GM23338 (cell line): Measurements from ENCODE around the gene DUSP11. TPM values are rescaled to one million over a fixed set of nuclear protein-coding genes. Genes with fewer than 3 reads are reported as not detected.

Source experiments
- ATAC-seq: fragments of 200-7000 bp; cut with Tn5 transposase; 3 replicates; pipeline ENCODE4 v1.9.1; 2020
- DNase-seq: peaks from one replicate; pipeline ENCODE4 v3.0.0-alpha.2; 2015; ENCODE audit warnings: low spot score
- H2AFZ ChIP-seq: fragments of 200-600 bp; sonication (generic); 2 replicates; pipeline ENCODE4 v1.8.0; 2016; ENCODE audit warnings: antibody characterized with exemption, mild to moderate bottlenecking, moderate library complexity
- H3F3A ChIP-seq: fragments of 200-600 bp; sonication (generic); replicated peaks from 2 replicates; pipeline ENCODE4 v1.8.0; 2017; ENCODE audit warnings: antibody characterized with exemption, mixed run types, low read depth
- H3K27ac ChIP-seq: fragments of 200-600 bp; sonication (generic); 2 replicates; pipeline ENCODE4 v1.6.1; 2016; ENCODE audit warnings: low read depth
- H3K27me3 ChIP-seq: fragments of 200-600 bp; sonication (generic); 2 replicates; pipeline ENCODE4 v1.8.0; 2016; ENCODE audit warnings: mild to moderate bottlenecking, mixed run types, moderate library complexity; ENCODE audit not compliant: insufficient read depth
- H3K36me3 ChIP-seq: fragments of 200-600 bp; sonication (generic); 2 replicates; pipeline ENCODE4 v1.8.0; 2016; ENCODE audit warnings: mild to moderate bottlenecking; ENCODE audit not compliant: insufficient read depth
- H3K4me1 ChIP-seq: fragments of 200-600 bp; sonication (generic); 2 replicates; pipeline ENCODE4 v1.8.0; 2016; ENCODE audit warnings: mild to moderate bottlenecking, moderate library complexity; ENCODE audit not compliant: insufficient read depth
- H3K4me2 ChIP-seq: fragments of 200-600 bp; sonication (generic); 2 replicates; pipeline ENCODE4 v1.7.1; 2017; ENCODE audit warnings: mixed run types
- H3K4me3 ChIP-seq: fragments of 200-600 bp; sonication (generic); 2 replicates; pipeline ENCODE4 v1.6.1; 2016; ENCODE audit warnings: mixed run types
- H3K79me2 ChIP-seq: fragments of 200-600 bp; sonication (generic); replicated peaks from 2 replicates; pipeline ENCODE4 v1.8.0; 2017; ENCODE audit warnings: mild to moderate bottlenecking; ENCODE audit not compliant: insufficient read depth
- H3K9me2 ChIP-seq: fragments of 200-600 bp; sonication (generic); 2 replicates; pipeline ENCODE4 v1.8.0; 2017; ENCODE audit not compliant: insufficient read depth
- H4K20me1 ChIP-seq: fragments of 200-600 bp; sonication (generic); replicated peaks from 2 replicates; pipeline ENCODE4 v1.8.0; 2017; ENCODE audit warnings: mild to moderate bottlenecking; ENCODE audit not compliant: insufficient read depth
- H3K27ac Mint-ChIP-seq: 2 replicates; pipeline ENCODE4 v1.8.0; 2020; ENCODE audit warnings: inconsistent platforms, mild to moderate bottlenecking, moderate library complexity, mixed read lengths
- H3K27me3 Mint-ChIP-seq: 3 replicates; pipeline ENCODE4 v1.8.0; 2022; ENCODE audit warnings: low read depth, mild to moderate bottlenecking, moderate library complexity, mixed read lengths, inconsistent platforms; ENCODE audit not compliant: insufficient read depth, poor library complexity
- H3K36me3 Mint-ChIP-seq: 3 replicates; pipeline ENCODE4 v1.8.0; 2021; ENCODE audit warnings: low read depth, mild to moderate bottlenecking, inconsistent platforms, moderate library complexity, mixed read lengths
- H3K4me1 Mint-ChIP-seq: 3 replicates; pipeline ENCODE4 v1.8.0; 2020; ENCODE audit warnings: mild to moderate bottlenecking, inconsistent platforms, mixed read lengths
- H3K4me3 Mint-ChIP-seq: 3 replicates; pipeline ENCODE4 v1.8.0; 2021; ENCODE audit warnings: moderate library complexity, mild to moderate bottlenecking, inconsistent platforms, mixed read lengths
- H3K9me3 Mint-ChIP-seq: 3 replicates; pipeline ENCODE4 v1.8.0; 2020; ENCODE audit warnings: moderate library complexity, mild to moderate bottlenecking, inconsistent platforms, mixed read lengths
- CREB1 ChIP-seq: fragments of 250-450 bp; sonication (Bioruptor Pico); IDR thresholded peaks from 2 replicates; pipeline ENCODE4 v1.5.0; 2020; ENCODE audit warnings: low read depth, mild to moderate bottlenecking, moderate library complexity
- CTCF ChIP-seq, 2 experiments: fragments of 200-600 bp in 1 of 2; sonication (generic) in 1 of 2; conservative IDR thresholded peaks; 2 replicates each; pipeline versions ENCODE4 v1.5.1 to v1.6.1; 2016 to 2017; ENCODE audit warnings: antibody characterized with exemption in 2 of 2, low read depth in 2 of 2, mild to moderate bottlenecking in 2 of 2, moderate library complexity in 1 of 2
- EZH2 ChIP-seq: fragments of 200-600 bp; sonication (generic); IDR thresholded peaks from one replicate; pipeline ENCODE4 v1.8.0; 2017; ENCODE audit warnings: antibody characterized with exemption, mild to moderate bottlenecking, low read depth; ENCODE audit not compliant: unreplicated experiment
- NANOG ChIP-seq: IDR thresholded peaks from 2 replicates; pipeline ENCODE4 v1.6.1; 2016; ENCODE audit warnings: antibody characterized with exemption, borderline replicate concordance
- POLR2AphosphoS5 ChIP-seq: IDR thresholded peaks from 2 replicates; pipeline ENCODE4 v1.6.1; 2016; ENCODE audit warnings: antibody characterized with exemption, low read depth
- REST ChIP-seq: IDR thresholded peaks from one replicate; pipeline ENCODE4 v1.6.1; 2018; ENCODE audit warnings: antibody characterized with exemption; ENCODE audit not compliant: unreplicated experiment
- STAT1 ChIP-seq: IDR thresholded peaks from one replicate; pipeline ENCODE4 v1.6.1; 2016; ENCODE audit warnings: antibody characterized with exemption; ENCODE audit not compliant: unreplicated experiment
- ZNF114 ChIP-seq: fragments of 250-450 bp; sonication (Bioruptor Pico); IDR thresholded peaks from 2 replicates; pipeline ENCODE4 v1.5.0; 2020; ENCODE audit warnings: mild to moderate bottlenecking, moderate library complexity
- ZNF331 ChIP-seq: fragments of 250-450 bp; sonication (Bioruptor Pico); IDR thresholded peaks from 2 replicates; pipeline ENCODE4 v1.5.0; 2020; ENCODE audit warnings: low read depth, mild to moderate bottlenecking, moderate library complexity
- ZNF462 ChIP-seq: fragments of 250-450 bp; sonication (Bioruptor Pico); IDR thresholded peaks from 2 replicates; pipeline ENCODE4 v1.5.0; 2020; ENCODE audit warnings: mild to moderate bottlenecking, moderate library complexity
- polyA plus RNA-seq: library from polyadenylated mRNA; unstranded; fragments of >200 nt; fragmentation: Nextera tagmentation; extraction: Ambion mirVana; gene quantifications from 2 replicates; pipeline ENCODE4 v1.2.1, GENCODE V29; 2016
- total RNA-seq: library from RNA; depleted of rRNA; stranded (reverse); fragments of >200 nt; shearing (Covaris generic); gene quantifications from 2 replicates; pipeline ENCODE4 v1.2.3, GENCODE V29; 2014

The DUSP11 gene
- total and polyA plus RNA-seq, 2 experiments from 2014 or later, result 21.0 to 23.3 TPM

- TF ChIP-seq REST (no peak), STAT1 (no peak), NANOG (no peak)
These were observed 43.1 kb upstream of the DUSP11 start (continued) for GRCh38 chr2:73822991-73823390.

- Histone ChIP-seq H3K27me3 (no peaks in the 10 kb centered on the region), H3K4me1 (peaks cover 10% of the 10 kb centered on the region; the same call in 1 of the 2 replicates), H3K79me2 (no peaks in the 10 kb centered on the region), H3K9me2 (no peaks in the 10 kb centered on the region), H2AFZ (no peak overlapping the region), H4K20me1 (no peaks in the 10 kb centered on the region), H3K36me3 (no peaks in the 10 kb centered on the region), H3F3A (no peaks in the 10 kb centered on the region), H3K27ac (no peak overlapping the region), H3K4me2 (no peak overlapping the region), H3K4me3 (no peak overlapping the region)
- Mint-ChIP-seq H3K4me1 (peaks cover 11% of the 10 kb centered on the region), H3K27ac (no peak overlapping the region), H3K9me3 (no peaks in the 10 kb centered on the region), H3K4me3 (no peak overlapping the region), H3K36me3 (no peaks in the 10 kb centered on the region), H3K27me3 (peaks cover 7% of the 10 kb centered on the region)
- no peak for DNase-seq
- no peak for ATAC-seq
- TF ChIP-seq CTCF (conservative IDR thresholded peaks at IDR 0.05; ENCODE audit: low read depth in 2 of 2) (no peak), EZH2 (no peak), ZNF114 (CRISPR knock-in tag) (no peak), POLR2AphosphoS5 (no peak), CREB1 (CRISPR knock-in tag) (no peak), STAT1 (no peak), ZNF462 (no peak), REST (no peak), ZNF331 (CRISPR knock-in tag) (no peak)
These were observed 42.4 kb upstream of the DUSP11 start for GRCh38 chr2:73822276-73822675.
